ENCODE data around the gene SLC35F5. TPM values are rescaled to one million over a fixed set of nuclear protein-coding genes. Genes with fewer than 3 reads are reported as not detected.
"Not testable (repeated sequence)": the region's sequence is repeated elsewhere in the genome, so short reads cannot be mapped to it uniquely, and the experiment has no call there.

SLC35F5 gene
- total RNA-seq, 1 donor from 2014 or later: 58.3 TPM

DNA sequence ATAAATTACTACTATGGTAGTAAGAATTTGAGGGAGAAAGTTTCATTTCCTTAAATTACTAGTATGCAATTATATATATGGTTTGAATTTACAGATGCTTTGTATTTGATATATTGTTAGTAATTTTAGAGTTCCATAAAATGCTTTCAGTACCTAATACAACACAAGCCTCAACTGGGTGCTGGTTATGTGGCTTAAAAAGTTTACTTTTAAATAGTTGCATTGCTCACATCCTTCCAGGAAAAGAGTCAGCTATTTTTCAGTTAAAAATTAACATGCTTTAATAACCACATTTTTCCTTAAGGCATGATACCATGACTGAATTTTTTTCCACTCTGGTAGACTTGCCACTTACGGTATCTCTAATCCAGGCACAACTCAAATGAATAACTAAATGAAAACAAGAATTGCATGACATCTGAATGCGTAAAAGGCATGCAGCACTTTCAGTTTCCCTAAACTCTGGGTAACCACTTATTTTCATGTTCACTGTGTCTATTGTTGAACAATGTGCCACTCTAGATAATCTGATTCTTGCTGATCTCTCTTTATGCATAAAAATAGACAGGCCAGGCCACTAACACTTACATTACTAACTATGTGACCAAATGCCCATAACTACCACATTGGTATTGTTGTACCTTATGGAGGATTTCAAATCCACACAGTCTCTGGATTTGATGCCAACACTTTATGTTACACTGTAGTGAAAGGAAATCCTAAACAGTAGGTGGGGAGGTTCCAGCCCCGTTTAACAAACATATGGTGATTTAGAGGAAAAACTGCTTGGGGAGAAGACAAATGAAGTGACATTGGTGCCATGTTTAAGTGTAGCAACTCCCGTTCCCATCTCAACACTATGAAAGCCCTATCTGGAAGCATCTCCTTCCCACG, 35.5 kb upstream of the SLC35F5 start:
- Mint-ChIP-seq H3K4me3 (no peak overlapping the region), H3K36me3 (no peaks in the 10 kb centered on the region), H3K4me1 (ENCODE audit: unreplicated experiment) (no peaks in the 10 kb centered on the region), H3K27me3 (no peaks in the 10 kb centered on the region), H3K9me3 (no peaks in the 10 kb centered on the region), H3K27ac (no peak overlapping the region)
- TF ChIP-seq, protein P1, sequence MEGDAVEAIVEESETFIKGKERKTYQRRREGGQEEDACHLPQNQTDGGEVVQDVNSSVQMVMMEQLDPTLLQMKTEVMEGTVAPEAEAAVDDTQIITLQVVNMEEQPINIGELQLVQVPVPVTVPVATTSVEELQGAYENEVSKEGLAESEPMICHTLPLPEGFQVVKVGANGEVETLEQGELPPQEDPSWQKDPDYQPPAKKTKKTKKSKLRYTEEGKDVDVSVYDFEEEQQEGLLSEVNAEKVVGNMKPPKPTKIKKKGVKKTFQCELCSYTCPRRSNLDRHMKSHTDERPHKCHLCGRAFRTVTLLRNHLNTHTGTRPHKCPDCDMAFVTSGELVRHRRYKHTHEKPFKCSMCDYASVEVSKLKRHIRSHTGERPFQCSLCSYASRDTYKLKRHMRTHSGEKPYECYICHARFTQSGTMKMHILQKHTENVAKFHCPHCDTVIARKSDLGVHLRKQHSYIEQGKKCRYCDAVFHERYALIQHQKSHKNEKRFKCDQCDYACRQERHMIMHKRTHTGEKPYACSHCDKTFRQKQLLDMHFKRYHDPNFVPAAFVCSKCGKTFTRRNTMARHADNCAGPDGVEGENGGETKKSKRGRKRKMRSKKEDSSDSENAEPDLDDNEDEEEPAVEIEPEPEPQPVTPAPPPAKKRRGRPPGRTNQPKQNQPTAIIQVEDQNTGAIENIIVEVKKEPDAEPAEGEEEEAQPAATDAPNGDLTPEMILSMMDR (conservative IDR thresholded peaks at IDR 0.05): no peak
- no peak for DNase-seq (ENCODE audit: extremely low spot score, unreplicated experiment)

DNA sequence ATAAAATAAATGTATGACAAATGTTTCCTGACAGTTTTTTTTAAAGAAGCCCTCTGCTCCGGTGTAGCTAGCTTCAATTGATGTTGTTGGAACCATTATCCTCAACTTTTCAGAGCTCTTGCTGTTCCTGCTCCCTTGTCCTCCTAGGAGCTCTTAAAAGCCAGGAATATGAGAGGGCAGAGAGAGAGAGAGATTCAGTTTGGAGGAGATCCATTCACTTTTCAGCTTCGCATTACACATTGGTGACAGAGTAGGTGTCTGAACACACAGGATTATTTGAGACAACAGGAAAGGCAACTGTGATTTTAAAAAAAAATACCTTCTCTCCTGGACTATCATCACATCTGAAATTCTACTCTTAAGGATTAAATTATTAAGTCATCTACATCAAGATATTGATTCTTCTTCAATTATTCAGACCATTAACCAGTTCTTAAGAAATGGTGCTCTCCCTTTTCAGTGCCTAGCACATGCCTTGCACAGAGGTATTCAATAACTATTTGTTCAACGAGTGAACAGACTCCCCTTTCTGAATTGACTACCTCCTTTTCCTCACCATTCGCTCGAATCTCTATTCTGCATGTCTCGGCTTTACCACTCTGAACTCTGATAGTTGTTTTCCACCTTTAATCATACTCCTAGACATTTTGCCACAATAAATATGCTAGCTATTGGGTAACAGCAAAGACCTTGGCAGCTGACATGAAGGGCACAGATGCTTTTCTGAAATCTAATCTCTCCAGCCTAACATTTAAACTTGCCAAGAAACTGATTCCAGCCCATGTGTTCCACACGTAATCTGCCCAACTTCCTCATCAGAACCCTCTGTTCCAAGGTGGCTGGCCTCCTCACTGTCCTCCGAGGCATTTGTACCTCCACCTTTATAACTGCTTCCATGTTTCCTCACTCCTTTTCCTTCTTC, 28.6 kb upstream of the SLC35F5 start:
- Mint-ChIP-seq H3K36me3 (no peaks in the 10 kb centered on the region), H3K4me1 (ENCODE audit: unreplicated experiment) (no peaks in the 10 kb centered on the region), H3K27ac (no peak overlapping the region), H3K9me3 (no peaks in the 10 kb centered on the region), H3K27me3 (no peaks in the 10 kb centered on the region), H3K4me3 (no peak overlapping the region)
- TF ChIP-seq, protein P1 (conservative IDR thresholded peaks at IDR 0.05): no peak
- no peak for DNase-seq (ENCODE audit: extremely low spot score, unreplicated experiment)

DNA sequence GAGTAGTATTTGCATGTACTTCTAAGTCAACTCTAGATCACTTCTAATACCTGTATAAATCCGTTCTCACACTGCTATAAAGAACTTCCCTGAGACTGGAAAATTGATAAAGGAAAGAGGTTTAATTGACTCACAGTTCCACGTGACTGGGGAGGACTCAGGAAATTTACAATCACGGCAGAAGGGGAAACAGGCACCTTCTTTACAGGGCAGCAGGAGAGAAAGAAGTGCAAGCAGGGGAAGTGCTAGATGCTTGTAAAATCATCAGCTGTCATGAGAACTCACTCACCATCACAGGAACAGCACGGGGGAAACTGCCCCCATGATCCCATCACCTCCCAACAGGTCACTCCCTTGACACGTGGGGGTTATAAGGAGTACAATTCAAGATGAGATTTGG, 24.0 kb upstream of the SLC35F5 start:
- no peak overlapping the region for H3K27ac Mint-ChIP-seq
- H3K4me3 Mint-ChIP-seq: no peak overlapping the region
- no peaks in the 10 kb centered on the region for H3K4me1 Mint-ChIP-seq (ENCODE audit: unreplicated experiment)
- H3K36me3 Mint-ChIP-seq: no peaks in the 10 kb centered on the region
- H3K9me3 Mint-ChIP-seq: no peaks in the 10 kb centered on the region
- no peak for DNase-seq (ENCODE audit: extremely low spot score, unreplicated experiment)
- H3K27me3 Mint-ChIP-seq: no peaks in the 10 kb centered on the region
- TF ChIP-seq, protein P1 (conservative IDR thresholded peaks at IDR 0.05): no peak

DNA sequence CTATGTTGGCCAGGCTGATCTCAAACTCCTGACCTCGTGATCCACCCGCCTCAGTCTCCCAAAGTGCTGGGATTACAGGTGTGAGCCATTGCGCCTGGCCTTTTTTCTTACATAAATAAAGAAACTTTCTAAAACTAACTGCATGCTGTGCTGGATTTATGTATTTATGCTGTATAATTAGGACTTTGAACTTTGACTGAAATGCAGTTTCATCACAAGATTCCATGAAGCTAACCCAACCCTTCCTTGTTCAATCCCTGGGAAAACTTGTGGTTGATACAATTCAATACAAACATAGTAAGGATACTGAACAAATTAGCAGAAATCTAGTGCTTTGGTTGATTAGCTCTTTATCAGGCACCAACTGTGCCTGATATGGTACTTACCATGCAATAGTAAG, 20.9 kb upstream of the SLC35F5 start:
- Mint-ChIP-seq H3K27ac (no peak overlapping the region), H3K4me3 (no peak overlapping the region)

DNA sequence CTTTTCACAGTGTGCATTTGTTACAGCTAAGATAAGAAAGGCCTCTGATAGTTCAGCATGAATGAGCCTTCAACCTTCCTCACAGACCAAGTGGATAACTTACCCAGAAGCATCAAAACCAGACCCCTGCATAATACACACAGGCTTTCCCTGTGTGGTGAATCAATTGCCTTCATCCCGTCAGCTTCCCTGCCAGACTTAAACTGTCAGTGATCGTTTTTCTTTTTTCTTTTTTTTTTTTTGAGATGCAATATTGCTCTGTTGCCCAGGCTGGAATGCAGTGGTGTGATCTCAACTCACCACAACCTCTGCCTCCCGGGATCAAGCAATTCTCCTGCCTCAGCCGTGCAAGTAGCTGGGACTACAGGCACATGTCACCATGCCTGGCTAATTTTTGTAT, 20.5 kb upstream of the SLC35F5 start:
- TF ChIP-seq, protein P1 (conservative IDR thresholded peaks at IDR 0.05): no peak
- DNase-seq (ENCODE audit: extremely low spot score, unreplicated experiment): no peak
- Mint-ChIP-seq H3K27me3 (no peaks in the 10 kb centered on the region), H3K27ac (no peak overlapping the region), H3K9me3 (no peaks in the 10 kb centered on the region), H3K4me1 (ENCODE audit: unreplicated experiment) (no peaks in the 10 kb centered on the region), H3K36me3 (no peaks in the 10 kb centered on the region), H3K4me3 (no peak overlapping the region)

More for the DNA sequence above, 20.9 kb upstream of the SLC35F5 start:
- Mint-ChIP-seq H3K4me1 (ENCODE audit: unreplicated experiment) (no peaks in the 10 kb centered on the region), H3K27me3 (no peaks in the 10 kb centered on the region), H3K9me3 (no peaks in the 10 kb centered on the region), H3K36me3 (no peaks in the 10 kb centered on the region)
- TF ChIP-seq, protein P1 (conservative IDR thresholded peaks at IDR 0.05): no peak
- DNase-seq (ENCODE audit: extremely low spot score, unreplicated experiment): no peak

DNA sequence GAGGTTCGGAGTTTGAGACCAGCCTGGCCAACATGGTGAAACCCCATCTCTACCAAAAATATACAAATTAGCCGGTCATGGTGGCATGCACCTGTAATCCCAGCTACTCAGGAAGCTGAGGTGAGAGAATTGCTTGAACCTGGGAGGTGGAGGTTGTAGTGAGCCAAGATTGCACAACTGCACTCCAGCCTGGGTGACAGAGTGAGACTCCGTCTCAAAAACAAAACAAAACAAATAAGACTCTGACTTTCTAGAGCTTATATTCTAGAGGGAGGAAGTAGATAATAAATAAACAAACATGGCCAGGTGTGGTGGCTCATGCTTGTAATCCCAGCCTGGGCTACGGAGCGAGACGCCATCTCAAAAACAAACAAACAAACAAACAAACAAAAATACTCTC, 18.2 kb upstream of the SLC35F5 start:
- H3K9me3 Mint-ChIP-seq; H3K27ac Mint-ChIP-seq; H3K4me3 Mint-ChIP-seq; H3K36me3 Mint-ChIP-seq; H3K4me1 Mint-ChIP-seq (ENCODE audit: unreplicated experiment); H3K27me3 Mint-ChIP-seq; DNase-seq (ENCODE audit: extremely low spot score, unreplicated experiment): not testable (repeated sequence)
